ENCODE results near the gene MYCN.
"Not testable (repeated sequence)": the region's sequence is repeated elsewhere in the genome, so short reads cannot be mapped to it uniquely, and the experiment has no call there.

MYCN gene

DNA sequence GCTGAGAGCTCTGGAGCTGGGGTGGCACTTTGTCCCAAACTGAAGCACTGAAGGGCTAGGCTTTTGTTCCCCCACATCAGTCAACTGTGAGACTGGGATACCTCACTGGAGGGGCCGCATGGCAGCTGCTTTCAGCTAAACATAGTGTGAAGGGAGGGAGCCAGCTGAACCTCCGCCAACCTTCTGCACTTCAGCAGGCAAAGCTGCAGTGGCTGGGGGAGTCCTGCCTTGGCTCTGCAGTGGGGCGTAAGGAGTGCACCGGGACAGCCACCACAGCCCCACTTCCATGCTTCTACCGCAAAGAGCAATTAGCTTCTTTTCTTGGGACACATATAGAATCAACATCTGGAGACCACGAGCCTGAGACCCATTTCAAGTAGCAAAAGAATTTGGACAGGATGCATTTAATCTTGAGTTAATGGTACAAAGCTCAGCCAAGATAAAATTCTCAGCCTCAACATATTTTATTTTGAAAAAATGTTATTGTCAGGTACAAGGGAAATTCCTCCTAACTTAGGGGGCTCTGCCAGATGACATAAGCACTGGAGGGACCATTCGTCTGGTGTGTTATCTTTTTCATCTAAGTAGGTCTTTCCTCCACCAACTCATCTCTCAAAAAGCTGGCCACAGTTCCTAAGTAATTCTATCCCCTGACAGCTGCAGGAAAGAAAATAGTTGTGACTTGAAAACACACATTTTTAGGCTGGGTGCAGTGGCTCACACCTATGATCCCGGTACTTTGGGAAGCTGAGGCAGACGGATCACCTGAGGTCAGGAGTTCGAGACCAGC, 25.6 kb upstream of the MYCN start:
- in situ Hi-C loops (cut with MboI; ENCODE audit: low sequenced_read_pairs, unreplicated experiment) = no loop called here
- DNase-seq (ENCODE audit: low spot score) = no peak
- TF ChIP-seq, protein P1, sequence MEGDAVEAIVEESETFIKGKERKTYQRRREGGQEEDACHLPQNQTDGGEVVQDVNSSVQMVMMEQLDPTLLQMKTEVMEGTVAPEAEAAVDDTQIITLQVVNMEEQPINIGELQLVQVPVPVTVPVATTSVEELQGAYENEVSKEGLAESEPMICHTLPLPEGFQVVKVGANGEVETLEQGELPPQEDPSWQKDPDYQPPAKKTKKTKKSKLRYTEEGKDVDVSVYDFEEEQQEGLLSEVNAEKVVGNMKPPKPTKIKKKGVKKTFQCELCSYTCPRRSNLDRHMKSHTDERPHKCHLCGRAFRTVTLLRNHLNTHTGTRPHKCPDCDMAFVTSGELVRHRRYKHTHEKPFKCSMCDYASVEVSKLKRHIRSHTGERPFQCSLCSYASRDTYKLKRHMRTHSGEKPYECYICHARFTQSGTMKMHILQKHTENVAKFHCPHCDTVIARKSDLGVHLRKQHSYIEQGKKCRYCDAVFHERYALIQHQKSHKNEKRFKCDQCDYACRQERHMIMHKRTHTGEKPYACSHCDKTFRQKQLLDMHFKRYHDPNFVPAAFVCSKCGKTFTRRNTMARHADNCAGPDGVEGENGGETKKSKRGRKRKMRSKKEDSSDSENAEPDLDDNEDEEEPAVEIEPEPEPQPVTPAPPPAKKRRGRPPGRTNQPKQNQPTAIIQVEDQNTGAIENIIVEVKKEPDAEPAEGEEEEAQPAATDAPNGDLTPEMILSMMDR (IDR thresholded peaks at IDR 0.05; ENCODE audit: borderline replicate concordance, control extremely low read depth, extremely low read depth, insufficient read depth, missing control alignments) = no peak

DNA sequence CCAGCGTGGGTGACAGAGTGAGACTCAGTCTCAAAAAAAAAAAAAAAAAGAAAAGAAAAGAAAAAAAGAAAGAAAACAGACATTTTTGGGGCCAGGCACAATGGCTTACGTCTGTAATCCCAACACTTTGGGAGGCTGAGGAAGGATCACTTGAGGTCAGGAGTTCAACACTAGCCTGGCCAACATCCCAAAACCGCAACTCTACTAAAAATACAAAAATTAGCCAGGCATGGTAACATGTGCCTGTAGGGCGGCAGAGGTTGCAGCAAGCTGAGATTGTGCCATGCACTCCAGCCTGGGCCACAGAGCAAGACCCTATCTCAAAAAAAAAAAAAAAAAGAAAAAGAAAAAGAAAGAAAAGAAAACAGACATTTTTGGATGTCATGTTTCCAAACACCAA, 24.8 kb upstream of the MYCN start:
- DNase-seq (ENCODE audit: low spot score); in situ Hi-C loops (cut with MboI; ENCODE audit: low sequenced_read_pairs, unreplicated experiment): not testable (repeated sequence)

DNA sequence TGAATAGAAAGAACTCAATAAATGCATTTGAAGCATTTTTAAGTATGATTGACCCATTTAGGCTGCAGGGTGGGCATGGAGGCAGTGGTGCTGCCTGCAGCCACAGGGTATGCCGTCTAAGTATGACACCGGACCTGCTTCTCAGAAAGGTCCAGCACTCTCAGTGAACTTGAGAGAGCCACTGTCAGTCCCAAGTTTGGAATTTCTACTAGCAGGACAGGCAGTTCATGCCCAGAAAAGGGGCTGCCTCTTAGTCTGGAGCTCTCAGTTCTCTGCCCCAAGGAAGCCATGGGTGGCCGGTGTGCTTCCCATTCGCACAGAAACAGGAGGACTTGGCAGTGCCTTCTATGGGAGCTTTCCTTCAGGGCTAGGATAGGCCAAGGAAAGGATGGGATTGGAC, 24.0 kb upstream of the MYCN start:
- in situ Hi-C loops (cut with MboI; ENCODE audit: low sequenced_read_pairs, unreplicated experiment) = no loop called here
- TF ChIP-seq, protein P1 (IDR thresholded peaks at IDR 0.05; ENCODE audit: borderline replicate concordance, control extremely low read depth, extremely low read depth, insufficient read depth, missing control alignments) = no peak
- no peak for DNase-seq (ENCODE audit: low spot score)

DNA sequence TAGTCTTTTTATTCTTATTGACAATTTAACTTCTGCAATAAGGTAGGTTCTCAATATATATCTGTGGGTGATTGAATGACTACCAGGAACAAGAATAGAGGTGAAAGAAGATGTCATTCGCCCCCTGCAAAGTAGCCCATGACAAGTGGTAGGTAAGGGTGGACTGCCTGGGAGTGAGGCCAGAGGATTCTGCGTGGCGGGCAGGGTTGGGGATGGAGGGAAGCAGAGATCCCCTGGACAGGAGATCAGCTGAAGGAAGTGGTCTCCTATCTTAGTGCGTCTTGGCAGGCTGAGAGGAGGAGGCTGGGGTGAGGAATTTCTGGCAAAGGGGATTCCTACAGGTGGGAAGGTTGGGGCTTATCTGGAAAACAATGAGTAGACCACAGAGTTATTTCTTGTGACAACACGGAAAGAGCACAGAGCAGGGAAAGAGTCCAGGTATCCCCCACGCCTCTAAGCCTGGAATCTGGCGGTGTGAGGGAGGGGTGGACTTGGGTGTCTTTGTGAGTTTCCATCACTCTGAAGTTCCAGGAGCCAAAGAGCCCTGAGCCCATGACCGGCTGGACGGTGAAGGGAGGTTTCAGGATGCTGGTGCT, 21.5 kb upstream of the MYCN start:
- TF ChIP-seq, protein P1 (IDR thresholded peaks at IDR 0.05; ENCODE audit: borderline replicate concordance, control extremely low read depth, extremely low read depth, insufficient read depth, missing control alignments) = no peak
- in situ Hi-C loops (cut with MboI; ENCODE audit: low sequenced_read_pairs, unreplicated experiment) = no loop called here
- DNase-seq (ENCODE audit: low spot score) = no peak

DNA sequence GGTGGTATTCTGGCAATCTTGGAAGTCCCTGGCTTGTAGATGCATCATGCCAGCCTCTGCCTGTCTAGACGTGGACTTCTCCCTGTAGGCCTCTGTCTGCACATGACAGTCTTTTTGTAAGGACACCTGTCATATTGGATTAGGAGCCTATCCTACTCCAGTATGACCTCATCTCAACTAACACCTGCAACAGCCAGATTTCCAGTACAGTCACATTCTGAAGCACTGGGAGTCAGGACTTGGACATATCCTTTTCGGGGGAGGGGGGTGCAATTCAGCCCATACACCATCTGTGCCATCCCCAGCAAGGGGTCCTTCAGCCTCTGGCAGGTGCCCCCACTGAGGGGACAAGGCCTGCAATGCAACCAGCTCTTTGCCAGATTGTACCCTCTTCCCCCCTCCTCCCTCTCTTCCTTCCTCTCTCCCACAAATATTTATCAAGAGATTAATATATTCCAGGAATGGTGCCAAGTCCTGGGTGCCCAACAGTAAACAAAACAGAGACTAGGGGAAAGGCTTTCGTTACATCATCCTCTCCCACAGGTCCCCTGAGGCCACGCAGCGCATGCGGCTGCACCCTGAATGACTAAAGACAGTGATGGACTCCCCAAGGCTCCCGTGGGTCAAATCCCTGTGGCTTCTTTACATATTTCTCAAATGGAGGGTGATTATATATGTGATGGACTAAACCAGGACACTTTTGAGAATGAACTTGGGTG, 20.5 kb upstream of the MYCN start:
- in situ Hi-C loops (cut with MboI; ENCODE audit: low sequenced_read_pairs, unreplicated experiment) = no loop called here
- TF ChIP-seq, protein P1 (IDR thresholded peaks at IDR 0.05; ENCODE audit: borderline replicate concordance, control extremely low read depth, extremely low read depth, insufficient read depth, missing control alignments) = no peak
- no peak for DNase-seq (ENCODE audit: low spot score)

DNA sequence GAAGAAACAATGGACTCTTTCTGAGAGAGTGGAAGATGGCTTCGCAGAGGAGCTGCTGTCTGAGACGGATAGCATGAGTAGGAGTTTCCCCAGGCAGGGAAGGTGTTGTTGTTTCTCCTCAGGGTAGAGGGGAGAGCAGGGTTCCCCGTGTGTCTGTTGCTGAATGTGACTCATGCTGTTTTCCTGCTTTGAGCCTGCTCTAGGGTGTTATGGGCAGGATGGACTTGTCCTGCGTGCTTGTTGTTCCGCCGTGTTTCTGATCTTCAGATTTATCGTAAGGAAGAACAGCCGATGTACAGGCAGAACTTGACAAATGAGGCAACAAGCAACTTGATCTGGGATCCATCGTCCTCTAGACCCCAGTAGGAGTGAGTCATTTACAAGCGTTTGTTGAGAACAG, 19.7 kb upstream of the MYCN start:
- DNase-seq (ENCODE audit: low spot score) = no peak
- TF ChIP-seq, protein P1 (IDR thresholded peaks at IDR 0.05; ENCODE audit: borderline replicate concordance, control extremely low read depth, extremely low read depth, insufficient read depth, missing control alignments) = no peak
- in situ Hi-C loops (cut with MboI; ENCODE audit: low sequenced_read_pairs, unreplicated experiment) = no loop called here

DNA sequence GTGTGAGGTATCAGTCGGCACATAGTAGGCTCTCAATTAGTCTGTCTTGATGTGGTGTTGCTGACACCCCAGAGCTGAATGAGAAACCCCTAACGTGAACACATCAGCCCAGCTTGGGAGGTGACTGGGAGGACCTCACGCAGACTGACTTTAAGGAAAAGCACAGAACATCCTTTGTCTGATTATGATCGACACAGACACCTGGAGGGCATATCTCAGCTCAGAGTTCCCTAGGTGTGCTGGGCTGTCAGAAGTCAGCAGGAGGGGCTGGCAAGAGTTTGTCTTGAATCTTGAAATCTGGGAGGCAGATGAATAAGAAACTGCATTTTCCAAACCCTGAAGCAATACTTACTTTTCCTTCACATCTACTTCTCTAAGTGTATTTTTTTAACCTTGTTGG, 16.8 kb upstream of the MYCN start:
- TF ChIP-seq, protein P1 (IDR thresholded peaks at IDR 0.05; ENCODE audit: borderline replicate concordance, control extremely low read depth, extremely low read depth, insufficient read depth, missing control alignments) = no peak
- in situ Hi-C loops (cut with MboI; ENCODE audit: low sequenced_read_pairs, unreplicated experiment) = no loop called here

More for the DNA sequence above, 16.8 kb upstream of the MYCN start:
- DNase-seq (ENCODE audit: low spot score) = no peak

Measured in GM13976 (cell line).